ENCODE measurements around the gene XAGE5.

DNA sequence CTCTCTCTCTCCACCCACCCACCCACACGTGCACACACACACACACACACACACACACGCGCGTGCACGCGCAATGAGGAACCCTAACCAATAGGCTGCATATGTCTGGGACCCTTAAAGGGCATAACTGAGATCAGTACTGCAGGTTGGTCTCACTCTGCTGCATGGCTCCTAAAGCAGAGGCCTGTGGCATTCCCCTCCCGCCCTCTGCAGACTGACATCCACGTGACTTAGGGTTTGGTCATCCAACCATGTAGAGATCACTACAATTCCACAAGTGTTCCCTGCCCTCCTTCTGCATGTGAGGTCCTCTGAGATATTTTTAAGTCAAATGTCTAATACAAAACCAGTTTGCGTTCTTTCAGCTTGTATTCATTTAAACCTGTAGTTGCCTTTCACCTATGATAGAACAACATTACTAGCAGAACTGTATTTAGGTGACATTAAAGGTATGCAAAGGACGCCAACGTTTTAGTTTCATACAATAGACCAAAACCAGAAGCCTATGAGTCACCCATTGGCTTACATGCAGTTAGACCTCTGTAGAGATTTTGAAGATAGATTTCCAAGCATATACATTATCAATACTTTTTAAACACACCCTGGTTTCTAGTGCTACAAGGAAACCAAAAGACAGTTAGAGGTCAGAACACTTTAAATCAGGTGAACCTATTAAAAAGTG lies 10.1 kb downstream of the XAGE5 start:
- TF ChIP-seq CTCF (IDR thresholded peaks at IDR 0.05) (no peak), POLR2A (IDR thresholded peaks at IDR 0.05) (no peak), EP300 (IDR thresholded peaks at IDR 0.05) (no peak)

Data from ovary (tissue), 3 donors.